Thyroid gland (tissue), 4 donors: ENCODE data around the gene ZFHX3.

ENCODE experiments used
- CTCF ChIP-seq, 6 experiments: fragments of 200-600 bp in 3 of 6; fragments of 450-650 bp in 3 of 6; sonication (generic) in 3 of 6; IDR thresholded peaks; one replicate each; pipeline ENCODE4 v1.5.1; 2016 to 2019; ENCODE audit warnings: antibody characterized with exemption in 6 of 6, mild to moderate bottlenecking in 2 of 6, inconsistent platforms in 1 of 6, moderate library complexity in 1 of 6
- POLR2A ChIP-seq, 2 donors: fragments of 450-650 bp; IDR thresholded peaks; one replicate each; pipeline ENCODE4 v1.6.1; 2017; ENCODE audit warnings: antibody characterized with exemption in 2 of 2, mild to moderate bottlenecking in 2 of 2, moderate library complexity in 1 of 2

GRCh38 chr16:72889616-72890582 is 158.0 kb downstream of the ZFHX3 start:
- TF ChIP-seq POLR2A (IDR thresholded peaks at IDR 0.05) (no peak), CTCF (IDR thresholded peaks at IDR 0.05) (no peak)
